OCI-LY1 (cell line): ENCODE results near the gene KLK2.

Experiments used
- H2AFZ ChIP-seq: fragments of 200-600 bp; sonication (generic), shearing (Covaris generic); 2 replicates; pipeline ENCODE4 v1.6.0; 2014; ENCODE audit warnings: antibody characterized with exemption, mild to moderate bottlenecking, low read length
- H3F3A ChIP-seq: fragments of 200-600 bp; sonication (generic), shearing (Covaris generic); 2 replicates; pipeline ENCODE4 v1.6.0; 2014; ENCODE audit warnings: mild to moderate bottlenecking, antibody characterized with exemption, low read length, moderate library complexity; ENCODE audit not compliant: insufficient read depth
- H3K27ac ChIP-seq: fragments of 200-600 bp; sonication (generic); 2 replicates; pipeline ENCODE4 v1.5.1; 2014; ENCODE audit warnings: low read length, mixed run types, mild to moderate bottlenecking, low read depth; ENCODE audit not compliant: poor library complexity, severe bottlenecking
- H3K27me3 ChIP-seq: fragments of 200-600 bp; sonication (generic); 2 replicates; pipeline ENCODE4 v1.6.0; 2014; ENCODE audit warnings: antibody characterized with exemption, mild to moderate bottlenecking, low read length, moderate library complexity; ENCODE audit not compliant: insufficient read depth
- H3K36me3 ChIP-seq: fragments of 200-600 bp; sonication (generic); 2 replicates; pipeline ENCODE4 v1.6.1; 2014; ENCODE audit warnings: mild to moderate bottlenecking, antibody characterized with exemption, low read length, moderate library complexity, mixed read lengths; ENCODE audit not compliant: insufficient read depth
- H3K4me1 ChIP-seq: fragments of 200-600 bp; sonication (generic); 2 replicates; pipeline ENCODE4 v1.5.1; 2014; ENCODE audit warnings: mild to moderate bottlenecking, low read length, moderate library complexity; ENCODE audit not compliant: insufficient read depth, severe bottlenecking
- H3K4me2 ChIP-seq: fragments of 200-600 bp; sonication (generic), shearing (Covaris generic); 2 replicates; pipeline ENCODE4 v1.6.1; 2014; ENCODE audit warnings: low read length
- H3K4me3 ChIP-seq: fragments of 200-600 bp; sonication (generic); 2 replicates; pipeline ENCODE4 v1.5.1; 2014; ENCODE audit warnings: low read length, low read depth, mild to moderate bottlenecking, mixed read lengths; ENCODE audit not compliant: poor library complexity, severe bottlenecking
- H3K79me2 ChIP-seq: fragments of 200-600 bp; shearing (Covaris generic); 2 replicates; pipeline ENCODE4 v1.6.1; 2016; ENCODE audit warnings: mixed run types, low read length, mixed read lengths; ENCODE audit not compliant: insufficient read depth
- H3K9ac ChIP-seq: fragments of 200-600 bp; sonication (generic), shearing (Covaris generic); 2 replicates; pipeline ENCODE4 v1.6.1; 2014; ENCODE audit warnings: mild to moderate bottlenecking, low read length, mixed read lengths
- H3K9me2 ChIP-seq: fragments of 200-600 bp; sonication (generic), shearing (Covaris generic); 2 replicates; pipeline ENCODE4 v1.6.1; 2014; ENCODE audit warnings: low read depth, mild to moderate bottlenecking, low read length, mixed read lengths
- H3K9me3 ChIP-seq: fragments of 200-600 bp; shearing (Covaris generic); 2 replicates; pipeline ENCODE4 v1.6.1; 2014; ENCODE audit warnings: low read length, mixed read lengths
- H4K20me1 ChIP-seq: fragments of 200-600 bp; sonication (generic), shearing (Covaris generic); 2 replicates; pipeline ENCODE4 v1.6.0; 2016; ENCODE audit warnings: mild to moderate bottlenecking, low read length; ENCODE audit not compliant: insufficient read depth
- EZH2 ChIP-seq: fragments of 200-600 bp; sonication (generic), shearing (Covaris generic); IDR thresholded peaks from 2 replicates; pipeline ENCODE4 v1.8.0; 2017; ENCODE audit warnings: borderline replicate concordance, mixed run types, mild to moderate bottlenecking, antibody characterized with exemption, low read length, moderate library complexity, mixed read lengths
- TF ChIP-seq, protein P1 (sequence below): fragments of 200-600 bp; sonication (generic), shearing (Covaris generic); IDR thresholded peaks from 2 replicates; pipeline ENCODE4 v1.5.1; 2017; ENCODE audit warnings: mild to moderate bottlenecking, antibody characterized with exemption, low read length, moderate library complexity, mixed read lengths

The KLK2 gene

DNA sequence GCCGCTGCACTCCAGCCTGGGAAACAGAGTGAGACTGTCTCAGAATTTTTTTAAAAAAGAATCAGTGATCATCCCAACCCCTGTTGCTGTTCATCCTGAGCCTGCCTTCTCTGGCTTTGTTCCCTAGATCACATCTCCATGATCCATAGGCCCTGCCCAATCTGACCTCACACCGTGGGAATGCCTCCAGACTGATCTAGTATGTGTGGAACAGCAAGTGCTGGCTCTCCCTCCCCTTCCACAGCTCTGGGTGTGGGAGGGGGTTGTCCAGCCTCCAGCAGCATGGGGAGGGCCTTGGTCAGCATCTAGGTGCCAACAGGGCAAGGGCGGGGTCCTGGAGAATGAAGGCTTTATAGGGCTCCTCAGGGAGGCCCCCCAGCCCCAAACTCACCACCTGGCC lies at the start of gene KLK2:
KLK2 (plus strand) TSS at position 384 of the 400 bp plus-strand sequence. CDS start 35 bp downstream, outside the sequence.
- Histone ChIP-seq H3K27ac (no peak within 1 kb of the TSS), H3K4me3 (no peak within 1 kb of the TSS)

GRCh38 chr19:50826492-50827240 lies 46.6 kb upstream of the KLK2 start:
- H3K79me2 ChIP-seq = no peaks in the 10 kb centered on the region
- H3K4me1 ChIP-seq = no peaks in the 10 kb centered on the region
- no peak overlapping the region for H3K4me3 ChIP-seq
- TF ChIP-seq, protein P1, sequence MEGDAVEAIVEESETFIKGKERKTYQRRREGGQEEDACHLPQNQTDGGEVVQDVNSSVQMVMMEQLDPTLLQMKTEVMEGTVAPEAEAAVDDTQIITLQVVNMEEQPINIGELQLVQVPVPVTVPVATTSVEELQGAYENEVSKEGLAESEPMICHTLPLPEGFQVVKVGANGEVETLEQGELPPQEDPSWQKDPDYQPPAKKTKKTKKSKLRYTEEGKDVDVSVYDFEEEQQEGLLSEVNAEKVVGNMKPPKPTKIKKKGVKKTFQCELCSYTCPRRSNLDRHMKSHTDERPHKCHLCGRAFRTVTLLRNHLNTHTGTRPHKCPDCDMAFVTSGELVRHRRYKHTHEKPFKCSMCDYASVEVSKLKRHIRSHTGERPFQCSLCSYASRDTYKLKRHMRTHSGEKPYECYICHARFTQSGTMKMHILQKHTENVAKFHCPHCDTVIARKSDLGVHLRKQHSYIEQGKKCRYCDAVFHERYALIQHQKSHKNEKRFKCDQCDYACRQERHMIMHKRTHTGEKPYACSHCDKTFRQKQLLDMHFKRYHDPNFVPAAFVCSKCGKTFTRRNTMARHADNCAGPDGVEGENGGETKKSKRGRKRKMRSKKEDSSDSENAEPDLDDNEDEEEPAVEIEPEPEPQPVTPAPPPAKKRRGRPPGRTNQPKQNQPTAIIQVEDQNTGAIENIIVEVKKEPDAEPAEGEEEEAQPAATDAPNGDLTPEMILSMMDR = no peak
- no peak for TF ChIP-seq EZH2
- H2AFZ ChIP-seq = no peak overlapping the region
- no peak overlapping the region for H3K4me2 ChIP-seq
- H3K36me3 ChIP-seq = no peaks in the 10 kb centered on the region
- no peaks in the 10 kb centered on the region for H4K20me1 ChIP-seq
- H3K27me3 ChIP-seq = no peaks in the 10 kb centered on the region; the same call in 1 of the 2 replicates
- H3K27ac ChIP-seq = no peak overlapping the region
- H3K9ac ChIP-seq = no peak overlapping the region
- H3F3A ChIP-seq = no peaks in the 10 kb centered on the region
- no peaks in the 10 kb centered on the region for H3K9me2 ChIP-seq
- no peaks in the 10 kb centered on the region for H3K9me3 ChIP-seq

More for the DNA sequence above, at the start of gene KLK2:
- Histone ChIP-seq H3K36me3 (no peaks in the 10 kb centered on the region), H3K9ac (no peak within 1 kb of the TSS), H3K9me2 (no peaks in the 10 kb centered on the region), H2AFZ (no peak within 1 kb of the TSS), H3K9me3 (no peaks in the 10 kb centered on the region), H3F3A (no peaks in the 10 kb centered on the region), H4K20me1 (no peaks in the 10 kb centered on the region), H3K4me2 (no peak within 1 kb of the TSS), H3K4me1 (no peaks in the 10 kb centered on the region), H3K79me2 (no peaks in the 10 kb centered on the region), H3K27me3 (no peaks in the 10 kb centered on the region)
- TF ChIP-seq, protein P1 = no peak
- TF ChIP-seq EZH2 = no peak

DNA sequence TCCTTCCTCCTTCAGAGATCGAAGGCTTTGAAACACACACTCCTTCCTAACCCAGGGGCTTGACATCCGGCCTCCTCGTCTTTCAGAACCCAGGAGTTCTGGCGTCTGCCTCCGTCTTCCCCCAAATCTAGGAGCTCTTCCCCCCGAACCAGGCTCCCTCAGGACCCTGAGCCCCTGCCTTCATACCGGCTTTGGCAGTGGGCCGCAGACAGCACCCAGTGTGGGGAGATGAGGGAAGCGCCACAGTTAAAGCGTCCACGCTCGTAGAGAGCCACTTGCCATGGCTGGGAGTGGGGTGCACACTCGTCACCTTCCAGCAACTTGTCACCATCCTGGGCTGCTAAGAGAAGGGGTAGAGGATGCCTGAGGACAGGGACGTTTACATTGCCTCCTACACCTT lies 45.8 kb upstream of the KLK2 start:
- Histone ChIP-seq H3K27me3 (no peaks in the 10 kb centered on the region), H2AFZ (no peak overlapping the region), H3F3A (no peaks in the 10 kb centered on the region), H4K20me1 (no peaks in the 10 kb centered on the region), H3K4me3 (no peak overlapping the region), H3K79me2 (no peaks in the 10 kb centered on the region), H3K4me2 (no peak overlapping the region), H3K9ac (no peak overlapping the region), H3K9me3 (no peaks in the 10 kb centered on the region), H3K4me1 (no peaks in the 10 kb centered on the region), H3K27ac (no peak overlapping the region), H3K36me3 (no peaks in the 10 kb centered on the region), H3K9me2 (no peaks in the 10 kb centered on the region)
- no peak for TF ChIP-seq EZH2
- TF ChIP-seq, protein P1 = no peak
